IPS-18a (cell line): ENCODE data around the gene VSIG10.

Experiments
- H3K27ac ChIP-seq: one replicate; pipeline ENCODE4 v1.5.1; 2013; ENCODE audit warnings: low read length
- H3K27me3 ChIP-seq: one replicate; pipeline ENCODE4 v1.6.1; 2013; ENCODE audit warnings: mild to moderate bottlenecking, low read length; ENCODE audit not compliant: control insufficient read depth, insufficient read depth
- H3K36me3 ChIP-seq: one replicate; pipeline ENCODE4 v1.6.1; 2013; ENCODE audit warnings: low read depth, low read length; ENCODE audit not compliant: control insufficient read depth
- H3K4me1 ChIP-seq: one replicate; pipeline ENCODE4 v1.6.1; 2013; ENCODE audit warnings: low read depth, low read length; ENCODE audit not compliant: control insufficient read depth
- H3K4me3 ChIP-seq: one replicate; pipeline ENCODE4 v1.5.1; 2013; ENCODE audit warnings: low read length
- H3K9ac ChIP-seq: one replicate; pipeline ENCODE4 v1.6.1; 2013; ENCODE audit warnings: mild to moderate bottlenecking, low read length, moderate library complexity
- H3K9me3 ChIP-seq: one replicate; pipeline ENCODE4 v1.6.1; 2013; ENCODE audit warnings: low read depth, low read length; ENCODE audit not compliant: control insufficient read depth

VSIG10 gene, protein sequence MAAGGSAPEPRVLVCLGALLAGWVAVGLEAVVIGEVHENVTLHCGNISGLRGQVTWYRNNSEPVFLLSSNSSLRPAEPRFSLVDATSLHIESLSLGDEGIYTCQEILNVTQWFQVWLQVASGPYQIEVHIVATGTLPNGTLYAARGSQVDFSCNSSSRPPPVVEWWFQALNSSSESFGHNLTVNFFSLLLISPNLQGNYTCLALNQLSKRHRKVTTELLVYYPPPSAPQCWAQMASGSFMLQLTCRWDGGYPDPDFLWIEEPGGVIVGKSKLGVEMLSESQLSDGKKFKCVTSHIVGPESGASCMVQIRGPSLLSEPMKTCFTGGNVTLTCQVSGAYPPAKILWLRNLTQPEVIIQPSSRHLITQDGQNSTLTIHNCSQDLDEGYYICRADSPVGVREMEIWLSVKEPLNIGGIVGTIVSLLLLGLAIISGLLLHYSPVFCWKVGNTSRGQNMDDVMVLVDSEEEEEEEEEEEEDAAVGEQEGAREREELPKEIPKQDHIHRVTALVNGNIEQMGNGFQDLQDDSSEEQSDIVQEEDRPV

DNA sequence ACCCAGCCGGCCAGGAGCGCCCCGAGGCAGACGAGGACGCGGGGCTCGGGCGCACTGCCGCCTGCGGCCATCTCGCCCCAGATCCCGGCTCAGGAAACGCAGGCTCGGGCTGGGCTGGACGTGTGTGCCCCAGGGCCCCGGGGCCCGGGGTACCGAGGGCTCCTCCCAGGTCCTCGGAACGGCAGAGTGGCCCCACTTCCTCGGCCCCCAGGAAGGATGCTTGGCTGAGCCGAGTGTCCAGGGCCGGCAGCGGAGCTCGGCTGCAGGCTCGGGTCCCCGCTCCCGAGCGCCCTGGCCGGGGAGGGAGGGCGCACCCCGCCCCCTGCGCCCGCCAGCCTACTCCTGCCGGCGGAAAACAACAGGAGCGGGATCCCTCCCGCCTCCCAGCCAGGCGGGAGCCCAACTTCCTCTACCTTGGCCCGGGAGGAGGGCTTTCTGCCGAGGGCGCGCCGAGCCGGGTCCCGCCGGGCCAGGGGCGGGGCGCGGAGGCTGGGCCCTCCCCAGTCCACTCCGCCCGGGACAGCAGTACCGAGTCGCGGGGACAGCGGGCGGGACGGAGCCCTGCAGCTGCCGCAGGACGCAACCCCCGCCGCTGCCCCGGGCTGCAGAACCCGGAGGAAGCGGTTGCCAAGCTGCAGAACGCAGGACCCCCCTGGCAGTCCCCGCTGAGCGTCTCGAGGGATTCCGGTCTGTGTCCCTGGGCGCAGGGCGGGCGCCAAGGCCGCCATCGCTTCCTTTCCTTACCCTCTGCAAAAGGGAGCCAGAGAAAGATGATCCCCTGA lies at the start of gene VSIG10:
Gene VSIG10 (minus strand): TSS at position 411 of the 782 bp plus-strand sequence. CDS start 340 bp downstream, at position 71.
- H3K27ac ChIP-seq: peak within 1 kb of the TSS; percentile 62
- H3K9ac ChIP-seq: peak within 1 kb of the TSS; percentile 86
- peaks cover 7% of the 10 kb centered on the region for H3K4me1 ChIP-seq
- H3K4me3 ChIP-seq: peak within 1 kb of the TSS; percentile 86
- no peaks in the 10 kb centered on the region for H3K9me3 ChIP-seq
- H3K27me3 ChIP-seq: no peaks in the 10 kb centered on the region
- peaks cover 8% of the 10 kb centered on the region for H3K36me3 ChIP-seq

DNA sequence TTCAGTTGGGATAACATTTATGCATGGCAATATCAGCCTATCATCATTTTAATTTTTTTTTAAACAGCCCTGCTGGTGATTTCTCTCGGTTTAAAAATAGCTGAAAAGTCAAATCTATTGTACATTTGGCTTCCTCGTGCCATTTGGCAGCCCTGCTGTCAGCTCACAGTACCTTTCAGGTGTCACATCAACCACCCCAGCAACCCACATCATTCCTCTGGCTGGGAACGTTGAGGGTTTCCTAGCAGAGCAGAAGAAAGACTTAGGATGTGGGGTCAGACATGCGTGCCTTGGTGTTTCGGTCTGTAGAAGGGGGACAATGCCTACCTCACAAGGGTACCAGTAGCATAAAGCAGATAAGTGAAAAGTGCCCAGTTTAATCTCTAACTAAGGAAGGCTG lies 47.9 kb upstream of the VSIG10 start:
- no peaks in the 10 kb centered on the region for H3K4me1 ChIP-seq
- H3K27ac ChIP-seq: no peak overlapping the region
- H3K36me3 ChIP-seq: peaks cover 12% of the 10 kb centered on the region
- no peak overlapping the region for H3K9ac ChIP-seq
- no peaks in the 10 kb centered on the region for H3K9me3 ChIP-seq
- no peak overlapping the region for H3K4me3 ChIP-seq
- H3K27me3 ChIP-seq: no peaks in the 10 kb centered on the region

DNA sequence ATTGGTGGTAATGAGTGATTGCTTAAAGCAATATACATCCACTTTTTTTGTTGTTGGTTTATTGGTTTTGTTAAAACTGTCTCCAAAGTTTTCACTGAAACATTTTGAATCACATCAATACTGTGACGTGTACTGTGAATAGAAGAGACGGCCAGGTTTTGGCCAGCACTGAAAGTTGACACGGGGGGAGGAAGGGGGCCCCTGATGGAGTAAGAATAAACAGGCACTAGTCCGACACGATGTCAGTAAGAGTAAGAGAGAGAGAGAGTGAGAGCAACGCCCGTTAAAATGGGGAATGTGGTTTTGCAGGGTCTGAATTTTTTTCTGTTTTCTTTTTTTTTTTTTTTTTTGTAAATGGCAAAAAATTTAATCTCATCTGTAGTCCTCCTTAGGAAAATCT lies 46.8 kb upstream of the VSIG10 start:
- Histone ChIP-seq H3K4me3 (no peak overlapping the region), H3K36me3 (peaks cover 18% of the 10 kb centered on the region), H3K9me3 (no peaks in the 10 kb centered on the region), H3K27me3 (no peaks in the 10 kb centered on the region), H3K27ac (no peak overlapping the region), H3K9ac (no peak overlapping the region), H3K4me1 (no peaks in the 10 kb centered on the region)

DNA sequence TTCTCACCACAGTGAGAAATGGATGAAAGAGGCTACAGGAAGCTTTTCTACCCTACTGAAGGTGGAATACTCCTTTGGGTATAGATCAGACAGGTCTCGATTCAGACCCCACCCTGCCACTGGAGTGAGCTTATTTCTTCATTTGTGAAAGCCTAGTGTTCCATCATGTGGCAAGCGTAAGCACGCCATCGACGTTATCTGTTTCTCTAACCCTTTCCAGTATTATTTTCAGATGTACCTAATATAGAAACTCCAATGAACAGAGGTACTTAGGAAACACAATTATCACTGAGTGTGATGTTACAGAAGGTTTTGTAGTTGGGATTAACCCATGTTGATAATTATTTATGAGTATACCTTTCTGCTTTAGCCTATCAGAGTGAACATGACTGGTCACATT lies 44.5 kb upstream of the VSIG10 start:
- no peaks in the 10 kb centered on the region for H3K9me3 ChIP-seq
- no peak overlapping the region for H3K4me3 ChIP-seq
- H3K27me3 ChIP-seq: no peaks in the 10 kb centered on the region
- no peak overlapping the region for H3K27ac ChIP-seq
- H3K9ac ChIP-seq: no peak overlapping the region
- no peaks in the 10 kb centered on the region for H3K4me1 ChIP-seq
- peaks cover 42% of the 10 kb centered on the region for H3K36me3 ChIP-seq

DNA sequence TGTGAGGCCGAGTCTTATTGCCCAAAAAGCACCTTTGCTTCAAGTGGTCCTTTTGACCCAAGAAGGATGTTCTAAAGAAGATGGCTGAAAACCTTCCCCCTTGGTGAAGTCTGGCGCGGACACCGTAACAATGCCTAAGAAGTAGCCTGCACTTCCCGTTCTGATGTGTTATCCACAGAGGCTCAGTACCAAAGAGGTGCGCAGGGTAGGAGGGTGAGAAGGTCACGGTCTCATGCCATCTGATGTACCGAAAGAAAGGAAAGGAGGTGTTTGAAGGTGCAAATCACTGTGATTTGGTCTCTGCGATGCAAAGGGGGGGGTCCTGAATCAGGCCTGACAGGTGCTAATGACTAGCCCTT lies 42.0 kb upstream of the VSIG10 start:
- peaks cover 62% of the 10 kb centered on the region for H3K36me3 ChIP-seq

DNA sequence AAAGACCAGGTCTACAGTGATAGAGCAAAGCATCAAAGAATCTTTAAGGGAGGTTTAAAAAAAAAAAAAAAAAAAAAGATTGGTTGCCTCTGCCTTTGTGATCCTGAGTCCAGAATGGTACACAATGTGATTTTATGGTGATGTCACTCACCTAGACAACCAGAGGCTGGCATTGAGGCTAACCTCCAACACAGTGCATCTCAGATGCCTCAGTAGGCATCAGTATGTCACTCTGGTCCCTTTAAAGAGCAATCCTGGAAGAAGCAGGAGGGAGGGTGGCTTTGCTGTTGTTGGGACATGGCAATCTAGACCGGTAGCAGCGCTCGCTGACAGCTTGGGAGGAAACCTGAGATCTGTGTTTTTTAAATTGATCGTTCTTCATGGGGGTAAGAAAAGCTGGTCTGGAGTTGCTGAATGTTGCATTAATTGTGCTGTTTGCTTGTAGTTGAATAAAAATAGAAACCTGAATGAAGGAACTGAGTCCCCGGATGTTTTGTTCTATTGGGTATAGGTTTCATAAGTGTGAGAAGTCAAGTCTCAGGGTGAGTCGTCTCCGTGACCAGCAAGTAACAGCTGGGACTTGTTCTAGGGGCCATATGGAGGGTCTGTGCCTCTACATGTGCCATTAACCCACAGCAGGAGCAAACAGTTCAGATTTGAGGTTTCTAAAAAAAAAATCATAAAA lies 41.4 kb upstream of the VSIG10 start:
- Histone ChIP-seq H3K4me3 (no peak overlapping the region), H3K9me3 (no peaks in the 10 kb centered on the region), H3K9ac (no peak overlapping the region), H3K4me1 (no peaks in the 10 kb centered on the region), H3K27ac (no peak overlapping the region), H3K36me3 (peaks cover 67% of the 10 kb centered on the region), H3K27me3 (no peaks in the 10 kb centered on the region)

More for the DNA sequence above, 42.0 kb upstream of the VSIG10 start:
- H3K27me3 ChIP-seq: no peaks in the 10 kb centered on the region
- H3K4me3 ChIP-seq: no peak overlapping the region
- no peaks in the 10 kb centered on the region for H3K9me3 ChIP-seq
- H3K9ac ChIP-seq: no peak overlapping the region
- H3K4me1 ChIP-seq: no peaks in the 10 kb centered on the region
- H3K27ac ChIP-seq: no peak overlapping the region

DNA sequence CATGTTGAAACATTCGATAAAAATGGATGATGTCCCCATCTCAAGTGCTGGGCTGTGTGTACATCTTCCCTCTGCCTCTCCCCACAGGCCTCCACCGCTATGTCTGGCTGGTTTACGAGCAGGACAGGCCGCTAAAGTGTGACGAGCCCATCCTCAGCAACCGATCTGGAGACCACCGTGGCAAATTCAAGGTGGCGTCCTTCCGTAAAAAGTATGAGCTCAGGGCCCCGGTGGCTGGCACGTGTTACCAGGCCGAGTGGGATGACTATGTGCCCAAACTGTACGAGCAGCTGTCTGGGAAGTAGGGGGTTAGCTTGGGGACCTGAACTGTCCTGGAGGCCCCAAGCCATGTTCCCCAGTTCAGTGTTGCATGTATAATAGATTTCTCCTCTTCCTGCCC lies 40.7 kb upstream of the VSIG10 start:
- no peaks in the 10 kb centered on the region for H3K4me1 ChIP-seq
- H3K27ac ChIP-seq: no peak overlapping the region
- H3K4me3 ChIP-seq: no peak overlapping the region
- H3K36me3 ChIP-seq: peaks cover 75% of the 10 kb centered on the region
- H3K9me3 ChIP-seq: no peaks in the 10 kb centered on the region
- no peak overlapping the region for H3K9ac ChIP-seq
- H3K27me3 ChIP-seq: no peaks in the 10 kb centered on the region

DNA sequence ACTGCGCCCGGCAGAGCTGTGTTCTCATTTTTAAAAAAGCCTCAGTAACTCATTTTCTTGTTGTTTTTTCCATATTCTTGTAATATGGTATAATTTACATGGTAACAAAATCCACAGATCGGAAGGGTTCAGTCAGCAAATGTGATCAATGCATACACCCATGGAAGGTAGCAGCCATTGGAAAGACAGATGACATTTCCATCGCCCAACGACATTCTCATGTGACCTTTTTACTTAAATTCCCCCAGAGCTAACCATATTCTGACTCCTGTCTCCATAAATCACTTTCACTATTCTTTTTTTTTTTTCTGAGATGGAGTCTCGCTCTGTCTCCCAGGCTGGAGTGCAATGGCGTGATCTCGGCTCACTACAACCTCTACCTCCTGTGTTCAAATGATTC lies 37.0 kb upstream of the VSIG10 start:
- Histone ChIP-seq H3K27me3 (no peaks in the 10 kb centered on the region), H3K4me1 (no peaks in the 10 kb centered on the region), H3K9me3 (no peaks in the 10 kb centered on the region), H3K9ac (no peak overlapping the region), H3K36me3 (peaks cover 77% of the 10 kb centered on the region), H3K4me3 (no peak overlapping the region), H3K27ac (no peak overlapping the region)

DNA sequence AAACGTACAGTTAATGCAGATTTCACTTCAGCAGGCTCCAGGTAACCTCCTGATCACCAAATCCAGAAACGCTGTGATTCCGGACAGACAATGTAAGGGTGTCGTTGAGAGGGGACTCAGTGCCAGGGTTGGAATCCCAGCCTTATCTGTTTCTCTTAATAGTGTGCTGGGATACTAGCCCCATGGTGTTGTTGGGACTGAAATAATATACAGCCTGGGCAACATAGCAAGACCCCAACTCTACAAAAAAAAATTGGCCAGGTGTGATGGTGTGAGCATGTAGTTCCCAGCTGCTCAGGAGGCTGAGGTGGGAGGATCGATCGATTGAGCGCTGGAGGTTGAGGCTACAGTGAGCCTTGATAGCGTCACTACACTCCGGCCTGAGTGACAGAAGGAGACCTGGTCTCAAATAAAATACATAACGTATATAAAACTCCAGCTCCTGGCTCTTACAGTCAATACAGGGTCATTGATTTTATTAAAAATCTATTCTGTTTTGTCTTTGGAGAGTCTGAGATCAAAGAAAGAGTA lies 33.4 kb upstream of the VSIG10 start:
- Histone ChIP-seq H3K27ac (peak overlapping the region; percentile 47), H3K9me3 (no peaks in the 10 kb centered on the region), H3K4me1 (no peaks in the 10 kb centered on the region), H3K4me3 (peak overlapping the region; percentile 94), H3K9ac (peak overlapping the region; percentile 96), H3K36me3 (peaks cover 44% of the 10 kb centered on the region), H3K27me3 (no peaks in the 10 kb centered on the region)

DNA sequence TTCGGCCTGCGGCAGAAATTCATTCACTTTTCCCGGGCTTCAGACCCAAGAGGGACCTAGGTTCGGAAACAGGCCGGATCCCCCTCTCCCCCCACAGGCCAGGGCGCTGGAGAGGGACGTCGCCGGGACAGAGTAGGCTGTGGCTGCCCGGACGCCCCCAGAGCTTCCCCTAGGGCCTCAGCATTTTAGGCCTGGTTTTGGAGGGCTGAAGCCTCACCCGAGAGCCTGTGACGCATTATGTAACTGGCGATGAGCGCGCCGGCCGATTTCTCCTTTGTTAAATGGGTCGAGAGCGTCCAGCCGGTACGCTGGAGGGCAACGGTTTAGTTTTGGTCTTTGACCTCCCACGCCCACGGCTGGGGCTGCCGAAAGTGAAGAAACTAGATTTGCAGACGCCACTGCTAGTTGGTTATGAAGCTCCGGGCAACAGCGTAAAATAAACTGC lies 32.8 kb upstream of the VSIG10 start:
- Histone ChIP-seq H3K4me3 (peak overlapping the region; percentile 94), H3K27me3 (no peaks in the 10 kb centered on the region), H3K9me3 (no peaks in the 10 kb centered on the region), H3K9ac (peak overlapping the region; percentile 96), H3K36me3 (peaks cover 38% of the 10 kb centered on the region), H3K4me1 (no peaks in the 10 kb centered on the region), H3K27ac (peak overlapping the region; percentile 47)
